ENCODE results near the gene UAP1. TPM values are rescaled to one million over a fixed set of nuclear protein-coding genes. Genes with fewer than 3 reads are reported as not detected.

The UAP1 gene
- total RNA-seq, 2 donors from 2014 or later = 37.5 to 53.1 TPM

DNA sequence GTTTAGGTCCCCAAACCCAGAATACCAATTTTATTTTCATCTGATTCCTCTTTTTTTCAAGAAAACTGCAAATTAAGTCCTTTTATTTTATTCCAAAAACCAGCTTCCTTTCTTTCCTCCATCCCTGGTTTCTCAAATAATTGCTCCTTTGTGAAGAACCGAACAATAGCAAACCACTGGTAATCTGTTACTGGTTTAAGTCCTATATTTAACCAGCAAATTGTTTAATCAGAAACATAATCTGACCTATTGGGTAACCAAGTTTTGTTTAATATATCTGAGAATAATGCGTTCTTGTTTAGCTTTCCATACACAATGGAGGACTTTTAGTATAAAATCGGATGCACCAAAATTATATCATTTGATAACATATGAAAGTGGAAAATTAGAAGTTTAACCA is 57.6 kb downstream of the UAP1 start:
- DNase-seq (ENCODE audit: low spot score) = no peak
- Histone ChIP-seq H3K4me1 (no peaks in the 10 kb centered on the region), H3K27ac (no peak overlapping the region), H3K36me3 (no peaks in the 10 kb centered on the region), H3K27me3 (no peaks in the 10 kb centered on the region), H3K9me3 (peaks cover 13 to 17% of the 10 kb centered on the region in 2 donors), H3K4me3 (no peak overlapping the region)
- TF ChIP-seq, protein P1, sequence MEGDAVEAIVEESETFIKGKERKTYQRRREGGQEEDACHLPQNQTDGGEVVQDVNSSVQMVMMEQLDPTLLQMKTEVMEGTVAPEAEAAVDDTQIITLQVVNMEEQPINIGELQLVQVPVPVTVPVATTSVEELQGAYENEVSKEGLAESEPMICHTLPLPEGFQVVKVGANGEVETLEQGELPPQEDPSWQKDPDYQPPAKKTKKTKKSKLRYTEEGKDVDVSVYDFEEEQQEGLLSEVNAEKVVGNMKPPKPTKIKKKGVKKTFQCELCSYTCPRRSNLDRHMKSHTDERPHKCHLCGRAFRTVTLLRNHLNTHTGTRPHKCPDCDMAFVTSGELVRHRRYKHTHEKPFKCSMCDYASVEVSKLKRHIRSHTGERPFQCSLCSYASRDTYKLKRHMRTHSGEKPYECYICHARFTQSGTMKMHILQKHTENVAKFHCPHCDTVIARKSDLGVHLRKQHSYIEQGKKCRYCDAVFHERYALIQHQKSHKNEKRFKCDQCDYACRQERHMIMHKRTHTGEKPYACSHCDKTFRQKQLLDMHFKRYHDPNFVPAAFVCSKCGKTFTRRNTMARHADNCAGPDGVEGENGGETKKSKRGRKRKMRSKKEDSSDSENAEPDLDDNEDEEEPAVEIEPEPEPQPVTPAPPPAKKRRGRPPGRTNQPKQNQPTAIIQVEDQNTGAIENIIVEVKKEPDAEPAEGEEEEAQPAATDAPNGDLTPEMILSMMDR (IDR thresholded peaks at IDR 0.05) = no peak

DNA sequence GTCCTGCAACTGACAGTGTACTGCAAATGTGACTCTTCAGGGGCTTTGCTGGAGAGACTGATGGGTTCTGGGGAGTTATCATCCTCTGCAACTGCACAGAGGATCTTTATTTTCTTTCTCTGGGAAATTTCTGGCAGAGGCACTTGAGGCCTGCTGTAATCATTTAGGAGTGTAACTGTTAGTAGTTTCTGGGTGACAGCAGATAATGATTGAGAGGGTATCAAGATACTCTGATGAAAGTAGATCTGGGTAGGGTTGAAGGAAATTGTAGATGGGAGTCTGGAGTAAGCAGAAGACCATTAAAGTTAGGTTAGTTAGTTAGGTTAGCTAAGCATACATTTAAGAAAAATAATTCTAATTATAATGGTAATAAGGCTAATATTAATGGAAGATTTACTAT is 59.7 kb downstream of the UAP1 start:
- peaks cover 13 to 17% of the 10 kb centered on the region in 2 donors for H3K9me3 ChIP-seq
- TF ChIP-seq, protein P1 (IDR thresholded peaks at IDR 0.05) = no peak
- H3K36me3 ChIP-seq = no peaks in the 10 kb centered on the region
- no peaks in the 10 kb centered on the region for H3K27me3 ChIP-seq
- no peak overlapping the region for H3K27ac ChIP-seq
- no peaks in the 10 kb centered on the region for H3K4me1 ChIP-seq
- no peak for DNase-seq (ENCODE audit: low spot score)
- no peak overlapping the region for H3K4me3 ChIP-seq

DNA sequence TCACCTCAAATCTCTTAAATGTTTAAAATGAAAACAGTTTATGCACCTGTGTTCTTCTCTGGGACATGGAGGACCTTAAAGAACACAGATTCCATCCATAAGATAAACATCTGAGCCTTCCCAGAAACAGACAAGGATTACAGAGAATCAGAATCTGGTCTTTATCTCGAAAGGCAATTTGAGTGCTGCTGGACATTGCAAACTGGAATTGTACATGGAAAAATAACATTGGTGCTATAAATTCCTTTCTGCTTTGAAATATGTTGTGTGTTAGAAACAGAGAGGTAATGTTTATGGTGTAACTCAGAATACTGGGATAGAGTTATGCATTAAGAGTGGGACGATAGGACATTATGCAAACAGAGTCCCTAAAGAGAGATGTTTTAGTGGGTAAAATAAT is 64.2 kb downstream of the UAP1 start:
- no peak overlapping the region for H3K4me3 ChIP-seq
- TF ChIP-seq, protein P1 (IDR thresholded peaks at IDR 0.05) = no peak
- no peak overlapping the region for H3K27ac ChIP-seq
- peaks cover 0 to 11% of the 10 kb centered on the region in 2 donors for H3K4me1 ChIP-seq
- no peaks in the 10 kb centered on the region for H3K36me3 ChIP-seq
- H3K9me3 ChIP-seq = no peaks in the 10 kb centered on the region
- H3K27me3 ChIP-seq = no peaks in the 10 kb centered on the region
- DNase-seq (ENCODE audit: low spot score) = no peak

DNA sequence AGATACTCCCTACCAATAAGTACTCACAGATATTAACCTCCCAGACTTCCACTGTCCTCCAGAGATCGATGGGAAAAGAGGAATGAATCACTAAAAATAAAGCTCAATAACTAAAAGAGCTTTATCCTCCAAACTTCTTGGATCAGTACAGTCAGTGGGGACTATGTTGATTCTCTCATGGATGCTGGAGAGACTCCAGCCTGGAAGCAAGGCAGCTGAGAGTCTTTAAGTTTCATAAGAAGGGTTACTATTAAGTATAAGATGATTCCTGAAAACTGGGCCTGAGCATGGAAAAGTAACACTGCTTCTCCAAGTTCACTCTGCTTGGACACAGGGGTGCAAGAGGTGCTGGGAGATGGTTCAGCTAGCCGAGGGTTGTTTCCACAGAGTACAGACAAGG is 64.6 kb downstream of the UAP1 start:
- no peaks in the 10 kb centered on the region for H3K36me3 ChIP-seq
- peaks cover 0 to 15% of the 10 kb centered on the region in 2 donors for H3K4me1 ChIP-seq
- H3K4me3 ChIP-seq = no peak overlapping the region
- TF ChIP-seq, protein P1 (IDR thresholded peaks at IDR 0.05) = no peak
- peak overlapping the region; percentile 47 to 61 for H3K27ac ChIP-seq
- H3K27me3 ChIP-seq = no peaks in the 10 kb centered on the region
- DNase-seq (ENCODE audit: low spot score) = no peak
- H3K9me3 ChIP-seq = no peaks in the 10 kb centered on the region

DNA sequence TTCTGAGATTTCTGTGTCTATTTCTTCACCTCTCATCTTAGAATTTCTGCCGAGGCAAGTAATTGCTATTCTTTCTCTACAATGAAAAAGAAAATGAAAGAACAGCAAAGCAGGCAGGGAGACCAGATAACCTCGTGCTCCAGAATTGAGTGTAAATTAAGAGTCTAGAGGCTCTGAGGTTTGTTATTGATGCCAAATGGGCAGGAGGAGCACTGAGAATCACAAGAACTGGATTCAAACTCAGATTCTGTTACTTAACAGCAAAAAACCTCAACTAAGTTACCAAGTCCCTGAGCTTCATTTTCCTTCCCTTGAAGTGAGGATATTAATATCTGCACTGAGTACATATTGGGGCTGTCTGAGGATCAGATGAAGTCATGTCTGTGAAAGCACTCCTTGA is 65.2 kb downstream of the UAP1 start:
- Histone ChIP-seq H3K36me3 (no peaks in the 10 kb centered on the region), H3K4me1 (peaks cover 0 to 22% of the 10 kb centered on the region in 2 donors), H3K9me3 (no peaks in the 10 kb centered on the region), H3K4me3 (peak overlapping the region in 1 of 2 donors; percentile 27), H3K27me3 (no peaks in the 10 kb centered on the region), H3K27ac (peak overlapping the region; percentile 47 to 61)
- DNase-seq (ENCODE audit: low spot score) = no peak
- TF ChIP-seq, protein P1 (IDR thresholded peaks at IDR 0.05) = no peak

DNA sequence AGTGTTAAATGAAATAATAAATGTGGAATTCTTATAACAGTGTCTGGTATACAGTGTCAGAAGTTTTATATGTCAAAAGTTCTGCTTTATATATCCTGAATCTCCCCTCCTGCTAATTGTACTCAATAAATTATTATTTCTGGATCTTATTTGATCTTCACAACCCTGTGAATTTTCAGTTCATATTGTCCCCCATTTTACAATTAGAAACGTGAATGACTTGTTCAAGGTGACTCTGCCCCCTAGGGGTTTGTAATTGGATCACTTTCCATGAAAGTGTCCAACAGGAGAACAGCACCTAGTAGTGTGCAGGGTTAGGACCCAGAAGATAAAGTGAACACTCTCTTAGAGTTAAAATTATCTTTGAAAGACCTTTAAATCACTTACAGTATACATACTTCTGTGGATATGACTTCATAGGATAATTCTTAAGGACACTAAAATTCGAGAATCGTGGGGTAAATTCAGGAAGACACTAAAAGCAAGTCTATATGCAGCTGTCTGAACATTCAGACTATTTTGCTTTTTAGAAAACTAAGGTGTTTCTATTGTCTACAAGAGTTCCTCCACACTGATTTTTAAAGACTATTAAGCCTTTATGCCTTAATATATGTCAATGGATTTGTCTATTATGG is 66.3 kb downstream of the UAP1 start:
- TF ChIP-seq, protein P1 (IDR thresholded peaks at IDR 0.05) = peak; percentile 14 to 46
- no peaks in the 10 kb centered on the region for H3K27me3 ChIP-seq
- H3K9me3 ChIP-seq = no peaks in the 10 kb centered on the region
- H3K27ac ChIP-seq = peak overlapping the region in 1 of 2 donors; percentile 61
- H3K36me3 ChIP-seq = no peaks in the 10 kb centered on the region
- H3K4me3 ChIP-seq = no peak overlapping the region
- no peak for DNase-seq (ENCODE audit: low spot score)
- H3K4me1 ChIP-seq = peaks cover 0 to 22% of the 10 kb centered on the region in 2 donors

Measured in right atrium auricular region (tissue), 2 donors.